HG03066 (cell line): Measurements from ENCODE around the gene OR14K1.
"Not testable (repeated sequence)": the region's sequence is repeated elsewhere in the genome, so short reads cannot be mapped to it uniquely, and the experiment has no call there.

Experiments used
- ATAC-seq: cut with Tn5 transposase; IDR thresholded peaks from one replicate; pipeline ENCODE4 v1.9.1; 2021; ENCODE audit warnings: low read depth; ENCODE audit not compliant: unreplicated experiment

OR14K1 gene

GRCh38 chr1:247738315-247738714, at the start of gene OR14K1:
TSS of gene OR14K1 (plus strand) at chr1:247738615. CDS start at chr1:247738615, 0 bp downstream.
- ATAC-seq, result no peak

GRCh38 chr1:247701338-247701737, 37.1 kb upstream of the OR14K1 start:
- no peak for ATAC-seq

- ATAC-seq, result not testable (repeated sequence)
Observed at GRCh38 chr1:247710681-247711080, 27.7 kb upstream of the OR14K1 start.

GRCh38 chr1:247713753-247714152, 24.7 kb upstream of the OR14K1 start:
- no peak for ATAC-seq

GRCh38 chr1:247716546-247716945, 21.9 kb upstream of the OR14K1 start, which contains the start of gene OR6F1:
TSS of gene OR6F1 (minus strand) at chr1:247716646. CDS start at chr1:247712755, 3,891 bp downstream.
- ATAC-seq, result no peak

GRCh38 chr1:247721222-247721621, 17.2 kb upstream of the OR14K1 start:
- no peak for ATAC-seq

GRCh38 chr1:247740721-247741120, 2.3 kb downstream of the OR14K1 start:
- no peak for ATAC-seq

GRCh38 chr1:247741756-247742155, 3.3 kb downstream of the OR14K1 start:
- ATAC-seq, result no peak

GRCh38 chr1:247742215-247742760, 3.9 kb downstream of the OR14K1 start:
- not testable (repeated sequence) for ATAC-seq

- no peak for ATAC-seq
Observed at GRCh38 chr1:247746391-247746935, 8.0 kb downstream of the OR14K1 start.

- no peak for ATAC-seq
Observed at GRCh38 chr1:247747616-247748015, 9.2 kb downstream of the OR14K1 start.

- ATAC-seq, result no peak
Observed at GRCh38 chr1:247748041-247748440, 9.6 kb downstream of the OR14K1 start, which contains the start of gene OR14A2. TSS of gene OR14A2 (minus strand) at chr1:247748141.

- no peak for ATAC-seq
Observed at GRCh38 chr1:247749870-247750269, 11.5 kb downstream of the OR14K1 start.

GRCh38 chr1:247754311-247754710, 15.9 kb downstream of the OR14K1 start:
- not testable (repeated sequence) for ATAC-seq

- no peak for ATAC-seq
Observed at GRCh38 chr1:247760456-247760855, 22.0 kb downstream of the OR14K1 start, which contains the start of gene OR1C1. TSS of gene OR1C1 (minus strand) at chr1:247760556. CDS start at chr1:247758406, 2,150 bp downstream.

- no peak for ATAC-seq
Observed at GRCh38 chr1:247769603-247770002, 31.2 kb downstream of the OR14K1 start.
